Keratinocyte (primary cell): ENCODE results near the gene CUX1. TPM values are rescaled to one million over a fixed set of nuclear protein-coding genes. Genes with fewer than 3 reads are reported as not detected.

Source experiments
- DNase-seq: peaks from one replicate; pipeline ENCODE4 v3.0.0-alpha.2; 2011; ENCODE audit warnings: low read depth, missing footprints, low spot score
- FAIRE-seq: peaks from 2 replicates; lab custom pipeline; 2011; peaks lifted over from hg19 to GRCh38; lab: Jason Lieb, UNC
- H2AFZ ChIP-seq: 2 replicates; pipeline ENCODE4 v1.6.0; 2012; ENCODE audit warnings: low read length, control low read depth, inconsistent platforms; ENCODE audit not compliant: control insufficient read depth
- H3K27ac ChIP-seq: 2 replicates; pipeline ENCODE4 v1.5.1; 2011; ENCODE audit warnings: low read length; ENCODE audit not compliant: control insufficient read depth, insufficient read depth
- H3K27me3 ChIP-seq: 3 replicates; pipeline ENCODE4 v1.6.0; 2011; ENCODE audit warnings: low read length; ENCODE audit not compliant: control insufficient read depth, insufficient read depth; ENCODE audit errors: extremely low read depth
- H3K36me3 ChIP-seq, 2 experiments: 2 replicates in 1 of 2; 3 replicates in 1 of 2; pipeline ENCODE4 v1.5.1; 2011; ENCODE audit warnings: low read length in 2 of 2, mild to moderate bottlenecking in 1 of 2; ENCODE audit not compliant: control insufficient read depth in 2 of 2, insufficient read depth in 2 of 2; ENCODE audit errors: extremely low read depth in 1 of 2
- H3K4me1 ChIP-seq: 3 replicates; pipeline ENCODE4 v1.5.1; 2011; ENCODE audit warnings: low read length; ENCODE audit not compliant: control insufficient read depth, insufficient read depth; ENCODE audit errors: extremely low read depth
- H3K4me2 ChIP-seq: 3 replicates; pipeline ENCODE4 v1.6.0; 2011; ENCODE audit warnings: low read depth, low read length; ENCODE audit not compliant: control insufficient read depth, insufficient read depth; ENCODE audit errors: extremely low read depth
- H3K4me3 ChIP-seq, 3 experiments: fragments of 200-600 bp in 1 of 3; sonication (generic) in 1 of 3; 2 replicates in 2 of 3; 3 replicates in 1 of 3; pipeline ENCODE4 v1.5.1; 2011 to 2016; ENCODE audit warnings: low read length in 3 of 3, mild to moderate bottlenecking in 3 of 3, control low read depth in 2 of 3, inconsistent platforms in 1 of 3, low read depth in 1 of 3, mixed read lengths in 1 of 3, mixed run types in 1 of 3, moderate library complexity in 1 of 3; ENCODE audit not compliant: control insufficient read depth in 2 of 3, insufficient read depth in 2 of 3; ENCODE audit errors: extremely low read depth in 1 of 3
- H3K79me2 ChIP-seq: 2 replicates; pipeline ENCODE4 v1.6.0; 2012; ENCODE audit warnings: low read length; ENCODE audit not compliant: control insufficient read depth, insufficient read depth
- H3K9ac ChIP-seq: 3 replicates; pipeline ENCODE4 v1.6.0; 2011; ENCODE audit warnings: low read length; ENCODE audit not compliant: control insufficient read depth, insufficient read depth; ENCODE audit errors: extremely low read depth
- H3K9me1 ChIP-seq: 3 replicates; pipeline ENCODE4 v1.6.0; 2011; ENCODE audit warnings: low read length; ENCODE audit not compliant: control insufficient read depth, insufficient read depth; ENCODE audit errors: extremely low read depth
- H3K9me3 ChIP-seq: 2 replicates; pipeline ENCODE4 v1.5.1; 2012; ENCODE audit warnings: low read depth, low read length; ENCODE audit not compliant: control insufficient read depth
- H4K20me1 ChIP-seq: 3 replicates; pipeline ENCODE4 v1.6.0; 2011; ENCODE audit warnings: low read length; ENCODE audit not compliant: control insufficient read depth, insufficient read depth; ENCODE audit errors: extremely low read depth
- CTCF ChIP-seq, 3 experiments: IDR thresholded peaks in 1 of 3; conservative IDR thresholded peaks in 1 of 3; optimal IDR thresholded peaks in 1 of 3; 2 replicates in 2 of 3; 3 replicates in 1 of 3; pipeline versions ENCODE3 to v1.5.1; 2011; ENCODE audit warnings: low read length in 3 of 3, mild to moderate bottlenecking in 3 of 3, moderate library complexity in 2 of 3, control low read depth in 1 of 3, inconsistent platforms in 1 of 3; ENCODE audit not compliant: insufficient read depth in 2 of 3; ENCODE audit errors: extremely low read depth in 1 of 3
- EZH2 ChIP-seq: IDR thresholded peaks from one replicate; pipeline ENCODE4 v1.6.1; 2012; ENCODE audit warnings: inconsistent platforms, mild to moderate bottlenecking, low read length, moderate library complexity
- dilution Hi-C: fragments of 300-500 bp; cut with MboI; formaldehyde crosslinking; loops from one replicate; pipeline ENCODE4 v1.7.0; 2020; ENCODE audit warnings: low sequenced_read_pairs; ENCODE audit not compliant: extremely low pct_ligation_motif_present
- polyA plus RNA-seq, 5 experiments: library from polyadenylated mRNA; depleted of rRNA in 3 of 5; stranded (reverse) in 3 of 5; stranded (forward) in 1 of 5; unstranded in 1 of 5; fragments of >200 nt; gene quantifications; 1 replicate in 1 of 5; 2 replicates in 3 of 5; 3 replicates in 1 of 5; pipeline versions ENCODE4 v1.2.1 to v1.2.3, GENCODE V29; 2011 to 2012; ENCODE audit warnings: missing spikeins in 2 of 5, low read depth in 1 of 5, low replicate concordance in 1 of 5

The CUX1 gene
- polyA plus RNA-seq, 1 donor (not counting 4 experiments of a cell fraction or from before 2014, with no cell fraction given): 18.3 TPM

DNA sequence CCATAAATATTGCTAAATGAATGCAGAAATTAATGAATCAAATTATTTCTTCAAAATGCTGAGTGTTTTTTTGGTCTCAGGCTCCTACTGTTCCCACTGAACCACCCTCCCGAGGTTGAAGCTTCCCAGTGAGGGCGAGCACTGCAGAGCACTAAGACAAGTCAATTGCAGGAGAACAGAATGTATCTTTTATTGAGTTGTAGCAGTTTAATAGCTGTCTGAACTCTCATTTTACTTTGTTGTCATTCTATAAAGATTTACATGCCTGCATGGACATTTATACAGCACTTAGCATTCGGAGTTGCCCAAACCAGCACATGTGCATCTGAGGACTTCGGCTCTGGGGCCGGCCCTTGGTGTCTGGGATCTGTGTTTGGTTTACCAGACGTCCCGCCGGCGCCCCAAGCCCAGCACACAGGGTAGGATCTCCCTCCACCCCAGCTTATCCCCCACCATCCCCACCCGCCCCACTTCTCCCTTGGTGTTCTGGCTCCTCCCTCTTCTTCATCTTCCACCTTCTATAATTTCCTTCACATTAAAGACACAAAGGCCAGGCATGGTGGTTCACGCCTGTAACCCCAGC is 258.2 kb downstream of the CUX1 start:
- no peaks in the 10 kb centered on the region for H3K4me1 ChIP-seq
- no peak overlapping the region for H3K9ac ChIP-seq
- H3K27me3 ChIP-seq: no peaks in the 10 kb centered on the region
- peaks cover 0 to 5% of the 10 kb centered on the region in 2 experiments for H3K36me3 ChIP-seq
- H3K4me3 ChIP-seq: no peak overlapping the region
- H3K27ac ChIP-seq: no peak overlapping the region
- no peak overlapping the region for H3K4me2 ChIP-seq
- no peak for FAIRE-seq
- no peaks in the 10 kb centered on the region for H3K9me1 ChIP-seq
- H2AFZ ChIP-seq: no peak overlapping the region
- no peaks in the 10 kb centered on the region for H3K9me3 ChIP-seq
- no peak for DNase-seq
- dilution Hi-C loops: no loop called here
- no peaks in the 10 kb centered on the region for H3K79me2 ChIP-seq
- H4K20me1 ChIP-seq: no peaks in the 10 kb centered on the region
- TF ChIP-seq EZH2 (no peak), CTCF (optimal IDR thresholded peaks at IDR 0.05 in 1 of 3, IDR thresholded peaks at IDR 0.05 in 1 of 3, conservative IDR thresholded peaks at IDR 0.05 in 1 of 3; ENCODE audit: extremely low read depth in 1 of 3, insufficient read depth in 2 of 3, low read length in 3 of 3) (no peak)

DNA sequence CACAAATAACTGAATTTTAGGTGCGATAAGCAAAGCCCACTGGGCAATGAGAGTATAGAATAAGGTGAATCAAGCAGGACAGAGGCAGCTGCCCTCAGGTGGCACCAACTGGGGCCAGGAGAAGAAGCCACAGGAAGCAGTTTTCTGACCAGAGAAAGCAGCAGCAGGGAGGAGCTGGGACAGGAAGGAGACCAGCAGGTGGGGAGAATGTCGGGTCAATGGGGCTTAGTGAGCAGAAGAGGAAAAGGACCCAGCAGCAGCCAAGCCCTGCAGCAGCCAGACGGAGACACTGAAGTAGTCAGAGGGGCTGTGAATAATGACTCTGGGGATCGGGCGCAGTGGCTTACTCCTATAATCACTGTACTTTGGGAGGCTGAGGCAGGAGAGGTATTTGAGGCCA is 259.7 kb downstream of the CUX1 start:
- dilution Hi-C loops: no loop called here
- Histone ChIP-seq H3K27me3 (no peaks in the 10 kb centered on the region), H3K9me3 (no peaks in the 10 kb centered on the region), H3K27ac (no peak overlapping the region), H4K20me1 (no peaks in the 10 kb centered on the region), H3K4me2 (no peak overlapping the region), H2AFZ (no peak overlapping the region), H3K79me2 (no peaks in the 10 kb centered on the region), H3K4me1 (no peaks in the 10 kb centered on the region), H3K9ac (no peak overlapping the region), H3K9me1 (no peaks in the 10 kb centered on the region), H3K4me3 (no peak overlapping the region), H3K36me3 (peaks cover 0 to 1% of the 10 kb centered on the region in 2 experiments)
- TF ChIP-seq EZH2: no peak
- FAIRE-seq: no peak
- no peak for DNase-seq
